DMS153 treated with DMSO at 0.1 percent for 48 hours (cell line): Measurements from ENCODE around the gene AP3D1.

Source experiments
- DNase-seq: peaks from one replicate; lab custom pipeline; 2025; ENCODE audit not compliant: unreplicated experiment; lab: John Stamatoyannopoulos, UW

AP3D1 gene

DNA sequence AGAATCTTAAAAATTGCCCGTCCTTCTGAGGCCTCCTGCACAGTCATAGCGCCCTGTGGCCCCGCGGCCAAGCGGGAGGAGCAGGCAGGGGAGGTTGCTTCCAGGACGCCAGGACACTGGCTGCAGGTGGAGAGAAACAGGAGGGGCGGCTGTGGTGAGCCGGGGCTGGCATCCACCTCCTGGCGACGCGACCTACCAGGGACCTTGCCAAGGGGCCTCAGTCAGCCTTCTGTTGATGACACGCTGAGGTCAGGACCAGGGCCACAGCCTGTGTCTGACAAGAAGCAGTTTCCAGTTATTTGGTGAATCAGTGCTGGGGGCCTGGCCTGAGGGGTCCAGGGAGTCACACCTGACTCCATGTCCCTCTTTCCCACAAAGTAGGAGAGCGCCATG is 87.0 kb downstream of the AP3D1 start:
- DNase-seq = no peak

- DNase-seq = no peak
Measured at GRCh38 chr19:2063824-2064223, 87.5 kb downstream of the AP3D1 start.

DNA sequence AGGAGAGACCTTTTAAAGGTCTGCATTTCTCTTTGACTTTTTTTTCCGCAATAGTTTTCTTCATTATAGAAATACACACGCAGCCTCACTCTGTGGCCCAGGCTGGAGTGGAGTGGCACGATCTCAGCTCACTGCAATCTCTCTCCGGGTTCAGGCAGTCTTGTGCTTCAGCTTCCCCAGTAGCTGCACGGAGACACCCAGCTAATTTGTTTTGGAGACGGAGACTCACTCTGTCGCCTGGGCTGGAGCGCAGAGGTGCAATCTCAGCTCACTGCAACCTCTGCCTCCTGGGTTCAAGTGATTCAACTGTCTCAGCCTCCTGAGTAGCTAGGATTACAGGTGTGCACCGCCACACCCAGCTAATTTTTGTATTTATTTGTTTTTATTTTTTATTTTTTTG is 88.6 kb downstream of the AP3D1 start:
- no peak for DNase-seq

DNA sequence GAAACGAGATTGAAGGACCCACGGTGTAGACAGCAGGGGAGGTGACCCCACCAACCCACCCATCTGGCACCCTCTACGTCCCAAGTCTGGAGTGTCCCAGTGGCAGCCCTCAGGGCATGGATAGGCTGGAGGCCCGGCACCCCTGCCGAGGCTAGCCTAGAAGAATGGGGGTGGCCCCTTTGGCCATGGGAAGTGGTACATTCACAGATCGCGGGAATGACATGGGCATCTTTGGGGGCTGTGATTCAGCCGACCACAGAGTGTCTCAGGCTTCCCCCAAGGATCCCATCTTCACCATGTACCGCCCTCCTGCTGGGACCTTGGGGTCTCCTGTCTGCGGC is 89.0 kb downstream of the AP3D1 start:
- DNase-seq = no peak

GRCh38 chr19:2061495-2062388 is 89.6 kb downstream of the AP3D1 start:
- peak; percentile 85 for DNase-seq

GRCh38 chr19:2060884-2061494 is 90.4 kb downstream of the AP3D1 start:
- DNase-seq = no peak

GRCh38 chr19:2059422-2060201 is 91.8 kb downstream of the AP3D1 start:
- no peak for DNase-seq

- no peak for DNase-seq
Measured at GRCh38 chr19:2058570-2059421, 92.6 kb downstream of the AP3D1 start.

DNA sequence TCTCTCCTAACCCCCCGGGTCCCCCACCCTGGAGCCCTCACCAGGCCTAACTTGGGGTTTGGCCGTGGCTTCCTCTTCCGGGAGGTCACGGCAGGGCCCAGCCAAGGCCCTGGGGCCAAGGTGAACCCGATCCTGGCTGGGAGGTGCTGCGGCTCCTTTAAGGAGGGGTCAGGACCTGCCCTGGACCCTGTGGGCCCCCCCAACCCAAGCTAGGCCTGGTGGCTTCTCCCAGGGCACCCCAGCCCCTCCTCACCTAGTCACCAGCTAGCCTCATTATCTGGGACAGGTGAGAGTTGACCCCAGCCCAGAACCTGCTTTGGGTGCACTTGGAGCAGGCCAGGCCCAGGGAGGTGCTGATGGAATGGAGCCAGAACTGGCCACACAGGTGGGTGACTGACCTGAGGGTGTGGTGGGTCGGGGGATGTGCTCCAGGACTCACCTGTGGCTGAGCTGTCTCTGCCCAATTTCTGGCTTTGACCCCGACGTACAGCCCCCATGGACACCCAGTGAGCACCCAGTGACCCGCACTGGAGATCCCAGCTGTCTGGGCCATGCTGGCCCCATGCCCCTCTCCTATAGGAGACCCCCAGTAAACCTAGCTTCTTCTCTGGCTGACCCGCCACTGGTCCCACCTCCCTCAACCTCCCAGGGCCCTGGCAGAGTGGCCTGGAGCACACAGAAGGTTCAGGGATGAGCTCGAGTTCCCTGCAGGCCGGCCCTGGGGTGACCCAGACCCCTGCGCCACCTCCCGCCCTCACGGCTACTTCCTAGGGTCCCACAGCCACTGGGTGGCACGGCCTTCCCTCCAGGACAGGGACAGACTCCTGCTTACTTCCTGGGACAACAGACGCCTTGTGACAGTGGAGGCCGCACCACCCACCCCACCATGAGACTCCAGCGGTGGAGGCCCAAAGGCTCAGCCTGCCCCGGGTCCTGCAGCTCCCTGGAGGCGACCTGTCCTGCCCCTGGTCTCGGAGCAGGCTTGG is 93.6 kb downstream of the AP3D1 start:
- no peak for DNase-seq

DNA sequence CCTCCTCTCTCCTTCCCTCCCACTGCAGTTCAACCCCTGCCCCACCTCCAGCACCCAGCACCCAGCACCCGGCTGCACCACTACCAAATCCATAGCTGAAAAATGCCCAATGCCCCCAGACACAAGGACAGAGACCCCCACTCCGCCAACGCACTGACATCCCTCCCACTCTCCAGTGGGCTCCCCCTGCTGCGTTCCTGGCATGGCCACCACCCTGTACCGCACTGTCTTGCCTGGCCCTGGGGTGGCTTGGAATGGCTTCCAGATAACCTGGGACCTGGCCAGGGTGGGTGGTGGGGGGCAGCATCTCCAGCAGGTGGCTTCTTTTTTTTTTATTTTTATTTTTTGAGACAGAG is 94.6 kb downstream of the AP3D1 start:
- DNase-seq = no peak

DNA sequence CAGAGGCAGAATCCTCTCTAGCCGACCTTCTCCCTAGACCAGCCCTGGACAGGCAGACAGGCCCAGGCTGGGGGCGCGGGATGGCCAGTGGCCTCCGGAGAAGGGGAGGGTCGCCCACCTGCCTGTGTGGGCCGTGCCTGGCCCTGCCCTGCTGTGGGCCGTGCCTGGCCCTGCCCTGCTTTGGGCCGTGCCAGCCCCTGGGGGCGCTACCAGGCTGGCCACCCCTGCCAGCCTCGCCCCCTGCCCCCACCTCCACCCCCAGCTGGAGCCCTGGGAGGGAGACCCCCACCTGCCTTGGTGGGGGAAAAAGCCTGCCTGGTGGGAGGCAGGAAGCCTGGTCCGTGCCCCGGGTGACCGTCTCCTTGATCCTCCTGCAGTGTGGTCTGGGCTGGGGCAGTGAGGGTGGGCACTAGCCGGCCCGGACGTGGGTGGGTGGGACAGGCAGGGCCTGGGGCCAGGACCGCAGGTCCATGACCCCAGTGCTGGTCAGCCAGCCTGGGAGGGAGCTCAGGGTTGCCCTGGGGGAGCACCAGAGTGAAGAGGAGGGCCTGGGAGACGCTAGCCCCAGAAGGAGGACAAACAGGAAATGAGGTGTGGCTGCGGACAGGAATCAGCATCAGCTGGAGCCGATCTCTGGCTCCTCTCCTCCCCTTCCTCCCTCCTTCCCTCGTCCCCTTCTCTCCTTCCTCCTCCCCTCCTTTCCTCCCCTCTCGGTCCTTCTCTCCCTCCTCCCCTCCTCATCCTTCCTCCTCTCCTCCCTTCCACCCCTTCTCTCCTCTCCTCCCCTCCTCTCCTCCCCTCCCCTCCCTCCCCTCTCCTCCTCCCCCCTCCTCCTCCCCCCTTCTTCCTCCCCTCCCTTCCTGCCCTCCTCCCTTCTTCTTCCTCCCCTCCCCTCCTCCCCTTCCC is 95.2 kb downstream of the AP3D1 start:
- no peak for DNase-seq

DNA sequence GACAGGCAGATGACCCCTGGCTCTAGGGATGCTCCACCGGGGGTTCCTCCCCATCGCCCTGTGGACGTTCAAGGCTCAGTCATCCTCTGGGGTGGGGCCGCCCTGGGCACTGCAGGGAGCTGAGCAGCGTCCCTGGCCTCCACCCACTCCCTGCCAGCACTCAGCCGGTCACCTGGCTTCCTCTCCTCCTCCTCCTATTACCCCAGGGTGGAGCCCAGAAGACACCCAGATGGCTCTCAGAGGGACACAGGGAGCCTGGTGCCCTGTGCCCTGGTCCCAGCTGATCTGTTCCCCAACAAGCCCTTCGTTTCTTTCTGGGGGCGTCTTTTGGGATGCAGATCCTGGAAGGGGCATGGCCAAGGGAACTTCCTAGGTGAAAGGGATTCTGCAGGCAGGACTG is 96.6 kb downstream of the AP3D1 start:
- DNase-seq = no peak

DNA sequence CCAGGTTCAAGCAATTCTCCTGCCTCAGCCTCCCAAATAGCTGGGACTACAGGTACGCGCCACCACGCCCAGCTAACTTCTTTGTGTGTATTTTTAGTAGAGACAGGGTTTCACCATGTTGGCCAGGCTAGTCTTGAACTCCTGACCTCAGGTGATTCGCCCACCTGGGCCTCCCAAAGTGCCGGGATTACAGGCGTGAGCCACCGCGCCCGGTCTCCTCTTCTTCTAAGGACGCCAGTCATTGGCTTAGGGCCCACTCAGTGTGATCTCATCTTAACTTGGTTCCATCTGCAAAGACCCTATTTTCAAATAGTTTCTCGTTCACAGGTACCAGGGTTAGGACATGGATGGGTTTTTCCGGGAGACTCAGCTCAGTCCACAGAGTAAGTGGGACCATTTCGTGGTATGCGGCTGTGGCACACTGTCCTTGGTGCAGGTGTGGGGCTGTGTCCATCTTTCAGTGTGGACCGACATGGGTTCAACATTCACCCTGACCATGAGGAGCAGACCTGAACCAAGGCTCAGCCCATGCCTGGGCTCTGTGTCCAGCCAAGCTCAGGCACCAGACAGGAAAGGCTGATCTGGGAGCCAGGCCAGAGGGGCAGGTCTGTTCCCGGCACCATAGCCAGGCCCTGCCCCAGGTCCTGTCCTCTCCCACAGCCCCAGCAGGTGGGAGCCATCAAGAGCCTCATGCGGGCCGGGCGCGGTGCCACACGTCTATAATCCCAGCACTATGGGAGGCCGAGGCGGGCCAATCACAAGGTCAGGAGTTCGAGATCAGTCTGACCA is 97.6 kb downstream of the AP3D1 start:
- DNase-seq = no peak

DNA sequence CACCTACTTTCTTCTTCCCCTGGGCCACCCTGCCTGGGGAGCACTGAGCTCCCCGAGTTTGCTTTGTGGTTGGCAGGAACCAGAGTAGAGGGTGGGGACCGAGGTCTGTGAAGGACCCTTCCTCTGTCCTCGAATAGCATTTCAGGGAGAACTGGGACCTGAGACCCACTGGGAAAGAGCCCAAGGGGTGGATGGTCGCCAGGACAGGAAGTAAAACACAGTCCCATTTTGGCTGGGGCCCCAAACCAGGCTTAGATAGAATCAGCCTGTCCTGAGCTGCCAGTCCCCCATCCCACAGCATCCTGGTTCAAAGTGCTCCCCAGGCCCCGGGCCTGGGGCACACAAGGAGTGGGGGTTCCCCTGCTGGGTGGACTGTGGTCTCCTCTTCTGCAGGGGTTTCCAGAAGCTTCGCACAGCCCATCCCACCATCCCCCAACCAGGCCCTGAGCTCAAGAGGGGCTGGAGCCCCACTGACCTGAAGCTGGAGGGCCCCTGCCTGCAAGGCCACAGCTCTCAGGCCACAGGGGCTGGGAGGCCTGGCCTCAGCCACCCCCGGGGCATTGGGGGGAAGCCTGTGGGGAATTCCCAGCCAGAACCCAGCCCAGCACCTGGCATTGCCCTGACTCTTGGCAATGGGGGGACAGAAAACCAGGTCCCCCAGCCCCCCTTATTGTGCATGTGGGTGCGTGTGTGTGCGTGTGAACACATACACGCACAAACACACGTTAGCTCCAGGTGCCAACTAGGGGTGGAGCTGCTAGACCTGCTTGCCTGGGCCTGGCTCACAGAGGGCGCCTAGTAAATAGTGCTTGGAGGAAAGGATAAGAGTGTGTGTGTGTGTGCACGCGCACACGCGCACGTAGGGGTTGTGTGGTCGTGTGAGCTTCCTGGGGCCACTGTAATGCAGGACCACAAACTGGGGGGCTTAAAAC is 99.3 kb downstream of the AP3D1 start:
- DNase-seq = no peak

- DNase-seq = peak; percentile 42
Measured at GRCh38 chr19:2050991-2051772, 100.2 kb downstream of the AP3D1 start, which contains the start of gene MKNK2. Gene MKNK2, minus strand, starts transcription at chr19:2051244. Its CDS starts 393 bp downstream, at chr19:2050851.
